Right lobe of liver (tissue), 4 donors: Measurements from ENCODE around the gene PIP5K1B.

Experiments used
- CTCF ChIP-seq, 4 donors: fragments of 200-600 bp in 3 of 4; fragments of 450-650 bp in 1 of 4; IDR thresholded peaks; one replicate each; pipeline versions ENCODE4 v1.5.1 to v1.8.0; 2016 to 2022; ENCODE audit warnings: antibody characterized with exemption in 4 of 4, mild to moderate bottlenecking in 2 of 4
- POLR2A ChIP-seq: fragments of 450-650 bp; IDR thresholded peaks from one replicate; pipeline ENCODE4 v1.6.1; 2017; ENCODE audit warnings: antibody characterized with exemption, mild to moderate bottlenecking
- donor health status: DM: no; HTN: no; CAD: no.
- donor health status: DM: no; HTN: no; CAD: no.
- donor health status: DM: no; HTN: yes; CAD: no.

GRCh38 chr9:68887232-68887631 lies 182.2 kb downstream of the PIP5K1B start:
- TF ChIP-seq CTCF (IDR thresholded peaks at IDR 0.05) (no peak), POLR2A (no peak)
